ENCODE results near the gene SBF1.

The SBF1 gene

GRCh38 chr22:50465066-50465930 lies 9.5 kb downstream of the SBF1 start:
- no peak for DNase-seq

GRCh38 chr22:50464451-50464850 lies 10.4 kb downstream of the SBF1 start:
- no peak for DNase-seq

- DNase-seq, result no peak
Measured at GRCh38 chr22:50463188-50463900, 11.5 kb downstream of the SBF1 start.

- DNase-seq, result no peak
Measured at GRCh38 chr22:50461979-50462540, 12.8 kb downstream of the SBF1 start.

GRCh38 chr22:50461536-50461935 lies 13.3 kb downstream of the SBF1 start:
- no peak for DNase-seq

GRCh38 chr22:50460938-50461337 lies 13.9 kb downstream of the SBF1 start:
- DNase-seq, result no peak

GRCh38 chr22:50459496-50460140 lies 15.2 kb downstream of the SBF1 start:
- no peak for DNase-seq

GRCh38 chr22:50459016-50459415 lies 15.8 kb downstream of the SBF1 start:
- no peak for DNase-seq

GRCh38 chr22:50456466-50457234 lies 18.2 kb downstream of the SBF1 start:
- DNase-seq, result no peak

GRCh38 chr22:50456026-50456425 lies 18.8 kb downstream of the SBF1 start:
- no peak for DNase-seq

- DNase-seq, result no peak
Measured at GRCh38 chr22:50455201-50455600, 19.6 kb downstream of the SBF1 start.

GRCh38 chr22:50454556-50455075 lies 20.2 kb downstream of the SBF1 start:
- DNase-seq, result no peak

GRCh38 chr22:50452649-50453048 lies 22.2 kb downstream of the SBF1 start:
- DNase-seq, result no peak

GRCh38 chr22:50447576-50448551 lies 27.0 kb downstream of the SBF1 start:
- no peak for DNase-seq

GRCh38 chr22:50446708-50447575 lies 27.9 kb downstream of the SBF1 start:
- no peak for DNase-seq

- no peak for DNase-seq
Measured at GRCh38 chr22:50445880-50446707, 28.7 kb downstream of the SBF1 start.

- DNase-seq, result no peak
Measured at GRCh38 chr22:50445071-50445879, 29.6 kb downstream of the SBF1 start.

GRCh38 chr22:50444663-50445062 lies 30.2 kb downstream of the SBF1 start:
- no peak for DNase-seq
